Glutamatergic neuron (in vitro differentiated cells): ENCODE measurements around the gene IRF2BP1. TPM values are rescaled to one million over a fixed set of nuclear protein-coding genes. Genes with fewer than 3 reads are reported as not detected.

Experiments
- DNase-seq: peaks from one replicate; pipeline ENCODE4 v3.0.0; 2022
- H3K27ac Mint-ChIP-seq: one replicate; pipeline ENCODE4 v1.8.0; 2020; ENCODE audit warnings: mild to moderate bottlenecking, mixed read lengths, inconsistent platforms; ENCODE audit not compliant: unreplicated experiment
- H3K27me3 Mint-ChIP-seq: one replicate; pipeline ENCODE4 v1.8.0; 2020; ENCODE audit warnings: mild to moderate bottlenecking, moderate library complexity, mixed read lengths, inconsistent platforms; ENCODE audit not compliant: unreplicated experiment
- H3K36me3 Mint-ChIP-seq: one replicate; pipeline ENCODE4 v1.8.0; 2020; ENCODE audit warnings: mild to moderate bottlenecking, mixed read lengths, inconsistent platforms; ENCODE audit not compliant: unreplicated experiment
- H3K4me1 Mint-ChIP-seq: one replicate; pipeline ENCODE4 v1.8.0; 2020; ENCODE audit warnings: mild to moderate bottlenecking, low read depth, mixed read lengths, inconsistent platforms; ENCODE audit not compliant: unreplicated experiment
- H3K4me3 Mint-ChIP-seq: one replicate; pipeline ENCODE4 v1.8.0; 2020; ENCODE audit warnings: mild to moderate bottlenecking, mixed read lengths, inconsistent platforms; ENCODE audit not compliant: unreplicated experiment
- H3K9me3 Mint-ChIP-seq: one replicate; pipeline ENCODE4 v1.8.0; 2020; ENCODE audit warnings: mild to moderate bottlenecking, moderate library complexity, mixed read lengths, inconsistent platforms; ENCODE audit not compliant: unreplicated experiment
- total RNA-seq: library from RNA; stranded (reverse); fragmentation: NEBNext Ultra II Directional; extraction: Animal tissue kit (Norgen Biotek cat#: 25700); gene quantifications from one replicate; pipeline ENCODE4 v1.2.1, GENCODE V29; 2021; ENCODE audit not compliant: unreplicated experiment
- TF ChIP-seq, protein P1 (sequence below): fragments of 200-600 bp; sonication (generic); IDR thresholded peaks from one replicate; pipeline ENCODE4 v1.5.0; 2021; ENCODE audit not compliant: partially characterized antibody, unreplicated experiment

The IRF2BP1 gene
- total RNA-seq, 1 donor from 2014 or later, result 19.2 TPM

GRCh38 chr19:45881909-45882528, 3.9 kb downstream of the IRF2BP1 start:
- Mint-ChIP-seq H3K27ac (no peak overlapping the region), H3K27me3 (peaks cover 11% of the 10 kb centered on the region), H3K36me3 (no peaks in the 10 kb centered on the region), H3K9me3 (peaks cover 11% of the 10 kb centered on the region), H3K4me1 (peaks cover 18% of the 10 kb centered on the region), H3K4me3 (peak overlapping the region; percentile 11)
- TF ChIP-seq, protein P1, sequence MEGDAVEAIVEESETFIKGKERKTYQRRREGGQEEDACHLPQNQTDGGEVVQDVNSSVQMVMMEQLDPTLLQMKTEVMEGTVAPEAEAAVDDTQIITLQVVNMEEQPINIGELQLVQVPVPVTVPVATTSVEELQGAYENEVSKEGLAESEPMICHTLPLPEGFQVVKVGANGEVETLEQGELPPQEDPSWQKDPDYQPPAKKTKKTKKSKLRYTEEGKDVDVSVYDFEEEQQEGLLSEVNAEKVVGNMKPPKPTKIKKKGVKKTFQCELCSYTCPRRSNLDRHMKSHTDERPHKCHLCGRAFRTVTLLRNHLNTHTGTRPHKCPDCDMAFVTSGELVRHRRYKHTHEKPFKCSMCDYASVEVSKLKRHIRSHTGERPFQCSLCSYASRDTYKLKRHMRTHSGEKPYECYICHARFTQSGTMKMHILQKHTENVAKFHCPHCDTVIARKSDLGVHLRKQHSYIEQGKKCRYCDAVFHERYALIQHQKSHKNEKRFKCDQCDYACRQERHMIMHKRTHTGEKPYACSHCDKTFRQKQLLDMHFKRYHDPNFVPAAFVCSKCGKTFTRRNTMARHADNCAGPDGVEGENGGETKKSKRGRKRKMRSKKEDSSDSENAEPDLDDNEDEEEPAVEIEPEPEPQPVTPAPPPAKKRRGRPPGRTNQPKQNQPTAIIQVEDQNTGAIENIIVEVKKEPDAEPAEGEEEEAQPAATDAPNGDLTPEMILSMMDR, result no peak
- no peak for DNase-seq

DNA sequence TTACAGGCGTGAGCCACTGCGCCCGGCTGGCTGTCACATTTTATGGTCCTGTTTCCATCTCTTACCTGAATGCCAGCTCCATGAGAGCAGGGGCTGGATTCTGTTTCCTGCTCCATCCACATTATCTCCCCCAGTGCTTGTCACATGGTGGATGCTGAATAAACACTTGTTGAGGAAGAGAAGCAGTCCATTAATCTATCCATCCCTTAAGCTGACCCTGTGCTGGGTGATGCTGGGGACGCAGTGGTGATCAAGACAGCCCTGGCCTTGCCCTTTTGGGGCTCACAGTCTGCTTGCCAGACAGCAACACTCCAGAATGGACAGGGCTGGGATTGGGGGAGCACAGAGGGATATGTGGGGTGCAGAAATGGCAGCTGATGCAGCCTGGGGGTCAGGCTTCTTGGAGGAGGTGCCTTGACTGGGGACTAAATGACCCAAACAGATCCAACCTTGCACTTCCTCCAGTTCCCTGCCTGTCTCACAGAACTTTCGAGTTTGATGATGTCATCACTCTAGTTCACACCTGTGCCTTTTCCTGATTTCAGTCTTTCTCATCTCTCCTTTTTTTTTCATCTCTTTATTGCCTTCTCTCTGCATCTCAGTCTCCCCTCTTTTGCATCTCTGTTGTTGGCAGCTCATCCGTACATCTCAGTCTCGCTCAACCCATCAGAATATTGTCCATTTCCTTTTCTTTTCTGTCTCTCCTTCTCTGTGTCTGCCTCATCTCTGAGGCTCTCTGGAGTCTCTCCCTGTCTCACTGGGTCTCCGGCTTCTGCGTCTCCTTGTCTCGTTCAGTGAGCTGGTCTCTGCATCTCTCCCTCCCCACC, 4.6 kb downstream of the IRF2BP1 start:
- TF ChIP-seq, protein P1, result no peak
- Mint-ChIP-seq H3K9me3 (peaks cover 12% of the 10 kb centered on the region), H3K36me3 (no peaks in the 10 kb centered on the region), H3K27ac (peak overlapping the region; percentile 49), H3K27me3 (peaks cover 12% of the 10 kb centered on the region), H3K4me3 (peak overlapping the region; percentile 11), H3K4me1 (peaks cover 19% of the 10 kb centered on the region)
- DNase-seq, result no peak

- H3K4me1 Mint-ChIP-seq, result peaks cover 21% of the 10 kb centered on the region
- H3K36me3 Mint-ChIP-seq, result no peaks in the 10 kb centered on the region
- H3K9me3 Mint-ChIP-seq, result peaks cover 9% of the 10 kb centered on the region
- no peak overlapping the region for H3K4me3 Mint-ChIP-seq
- no peak overlapping the region for H3K27ac Mint-ChIP-seq
- TF ChIP-seq, protein P1, result no peak
- H3K27me3 Mint-ChIP-seq, result peaks cover 12% of the 10 kb centered on the region
- DNase-seq, result no peak
Observed at GRCh38 chr19:45879971-45880370, 6.0 kb downstream of the IRF2BP1 start.

DNA sequence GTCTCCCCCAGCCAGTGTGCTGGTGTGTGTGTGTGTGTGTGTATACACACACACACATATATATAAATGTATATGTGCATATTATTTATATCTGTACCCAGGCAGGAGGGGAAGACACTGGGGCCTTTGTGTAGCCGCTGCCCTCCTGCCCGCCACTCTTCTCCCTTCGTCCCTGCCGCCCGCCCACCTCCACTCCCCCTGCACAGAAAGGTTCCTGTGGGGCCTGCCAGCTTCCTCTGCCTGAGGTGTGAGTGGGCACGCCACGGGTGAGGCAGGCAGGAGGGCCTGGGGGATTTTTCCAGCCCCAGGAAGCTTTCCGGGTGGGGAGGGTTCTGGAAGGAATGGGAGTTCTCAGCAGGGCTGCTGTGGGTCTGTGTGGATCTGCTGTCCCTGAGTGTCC, 6.9 kb downstream of the IRF2BP1 start:
- peaks cover 21% of the 10 kb centered on the region for H3K4me1 Mint-ChIP-seq
- peaks cover 12% of the 10 kb centered on the region for H3K27me3 Mint-ChIP-seq
- H3K27ac Mint-ChIP-seq, result no peak overlapping the region
- no peak for DNase-seq
- H3K36me3 Mint-ChIP-seq, result no peaks in the 10 kb centered on the region
- TF ChIP-seq, protein P1, result no peak
- peaks cover 9% of the 10 kb centered on the region for H3K9me3 Mint-ChIP-seq
- no peak overlapping the region for H3K4me3 Mint-ChIP-seq
